Effector memory CD4-positive, alpha-beta T cell (primary cell): Measurements from ENCODE around the gene ARID5B.

ENCODE experiments used
- DNase-seq, 3 donors: peaks; one replicate each; pipeline ENCODE4 v3.0.0-alpha.2; 2020
- H3K27ac ChIP-seq: 2 replicates; pipeline ENCODE4 v1.7.0; 2013; ENCODE audit warnings: mild to moderate bottlenecking, low read length, moderate library complexity; ENCODE audit not compliant: insufficient read depth, poor library complexity, severe bottlenecking
- H3K27me3 ChIP-seq: replicated peaks from 2 replicates; pipeline ENCODE4 v1.7.0; 2013; ENCODE audit warnings: mild to moderate bottlenecking, low read length; ENCODE audit not compliant: insufficient read depth, control insufficient read depth, poor library complexity, severe bottlenecking
- H3K36me3 ChIP-seq: 2 replicates; pipeline ENCODE4 v1.7.0; 2013; ENCODE audit warnings: mild to moderate bottlenecking, low read length, moderate library complexity; ENCODE audit not compliant: control insufficient read depth, insufficient read depth
- H3K4me1 ChIP-seq: 2 replicates; pipeline ENCODE4 v1.7.0; 2013; ENCODE audit warnings: low read length, mild to moderate bottlenecking; ENCODE audit not compliant: control insufficient read depth, insufficient read depth, poor library complexity, severe bottlenecking
- H3K4me3 ChIP-seq: 2 replicates; pipeline ENCODE4 v1.7.0; 2013; ENCODE audit warnings: low read length, low read depth, mild to moderate bottlenecking; ENCODE audit not compliant: insufficient read depth, poor library complexity, severe bottlenecking
- H3K9me3 ChIP-seq: 2 replicates; pipeline ENCODE4 v1.7.0; 2013; ENCODE audit warnings: mild to moderate bottlenecking, low read length, moderate library complexity; ENCODE audit not compliant: control insufficient read depth

ARID5B gene

DNA sequence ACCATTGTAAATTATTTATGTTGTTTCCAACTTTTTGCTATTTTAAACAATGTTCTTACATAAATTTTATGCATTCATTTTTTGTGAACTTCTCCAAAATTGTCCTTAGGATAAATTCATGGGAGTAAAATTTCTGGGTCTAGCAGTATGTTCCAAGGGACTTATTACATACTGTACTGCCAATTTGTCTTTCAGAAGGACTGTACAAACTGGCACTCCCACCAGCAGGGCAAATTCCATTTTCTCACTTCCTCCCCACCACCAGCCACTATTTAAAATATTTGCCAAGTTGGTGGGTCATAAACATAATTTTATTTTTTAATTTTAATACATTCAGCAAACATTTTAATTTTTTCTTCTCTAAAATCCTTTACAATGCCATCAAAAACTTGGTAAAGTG, 13.7 kb upstream of the ARID5B start:
- no peaks in the 10 kb centered on the region for H3K36me3 ChIP-seq
- H3K4me3 ChIP-seq: no peak overlapping the region
- H3K4me1 ChIP-seq: no peaks in the 10 kb centered on the region
- no peak for DNase-seq
- H3K9me3 ChIP-seq: no peaks in the 10 kb centered on the region
- no peaks in the 10 kb centered on the region for H3K27me3 ChIP-seq
- H3K27ac ChIP-seq: no peak overlapping the region

DNA sequence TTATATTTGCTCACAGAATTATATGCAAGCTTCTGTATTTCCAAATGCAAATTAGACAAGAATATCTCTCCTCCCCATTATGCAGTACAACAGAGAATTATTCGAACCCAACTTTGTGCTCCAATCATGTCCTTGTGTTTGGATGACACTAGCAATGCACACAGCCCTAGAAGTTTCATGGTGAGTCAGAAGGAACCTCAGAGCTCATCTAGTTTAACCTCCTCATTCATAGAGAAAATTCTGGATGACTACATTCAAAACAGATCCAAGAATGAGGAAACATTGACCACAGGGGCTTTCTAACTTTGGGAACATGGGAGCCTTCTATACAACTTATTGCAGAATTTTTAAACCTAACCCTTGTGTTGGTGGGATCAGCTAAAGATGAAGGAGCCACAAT, 12.8 kb upstream of the ARID5B start:
- Histone ChIP-seq H3K27me3 (no peaks in the 10 kb centered on the region), H3K4me1 (no peaks in the 10 kb centered on the region), H3K4me3 (no peak overlapping the region), H3K27ac (no peak overlapping the region), H3K9me3 (no peaks in the 10 kb centered on the region), H3K36me3 (no peaks in the 10 kb centered on the region)
- no peak for DNase-seq

DNA sequence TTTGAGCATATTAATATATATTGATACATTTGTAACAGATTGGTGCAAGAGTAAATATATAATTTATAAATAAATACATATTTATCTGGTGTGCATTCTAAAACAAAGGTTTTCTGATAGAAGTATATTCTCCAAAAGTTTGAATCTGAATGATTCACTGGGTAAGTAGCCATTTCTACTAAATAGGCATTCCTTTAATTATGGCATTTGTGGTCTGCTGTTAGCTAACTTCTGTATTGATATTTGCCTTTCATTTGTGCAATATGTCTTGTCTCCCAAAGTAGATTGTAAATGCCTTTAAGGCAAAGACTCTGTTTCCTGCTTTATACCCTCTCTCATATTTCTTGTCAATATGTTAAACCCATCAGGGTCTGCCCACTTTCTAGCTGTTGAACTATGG, 11.1 kb upstream of the ARID5B start:
- no peaks in the 10 kb centered on the region for H3K27me3 ChIP-seq
- no peak for DNase-seq
- no peaks in the 10 kb centered on the region for H3K36me3 ChIP-seq
- H3K27ac ChIP-seq: no peak overlapping the region
- H3K4me3 ChIP-seq: no peak overlapping the region
- H3K4me1 ChIP-seq: no peaks in the 10 kb centered on the region
- H3K9me3 ChIP-seq: no peaks in the 10 kb centered on the region

DNA sequence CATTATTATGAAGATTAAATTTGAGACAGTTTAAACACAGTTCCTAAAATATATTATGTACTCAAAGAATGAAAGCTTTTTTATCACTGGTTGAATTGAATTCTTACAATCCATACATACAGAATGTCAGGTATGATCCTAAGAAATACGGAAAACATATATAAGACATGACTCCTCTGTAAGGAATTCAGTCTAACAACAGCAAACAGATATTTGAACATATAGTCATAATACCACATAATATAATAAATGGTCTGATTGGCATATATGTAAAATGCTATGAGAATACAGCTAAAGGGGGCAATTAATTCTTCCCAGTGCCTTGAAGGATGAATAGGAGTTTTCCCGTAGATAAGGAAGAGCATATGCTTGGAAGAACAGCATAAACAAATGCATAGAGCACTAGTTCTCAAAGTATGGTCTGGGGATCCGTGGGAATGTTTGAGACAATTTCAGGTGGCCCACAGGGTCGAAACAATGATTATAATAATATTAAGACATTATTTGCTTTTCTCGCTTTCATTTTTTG, 10.6 kb upstream of the ARID5B start:
- DNase-seq: no peak
- Histone ChIP-seq H3K27ac (no peak overlapping the region), H3K4me1 (no peaks in the 10 kb centered on the region), H3K27me3 (no peaks in the 10 kb centered on the region), H3K4me3 (no peak overlapping the region), H3K9me3 (no peaks in the 10 kb centered on the region), H3K36me3 (no peaks in the 10 kb centered on the region)

DNA sequence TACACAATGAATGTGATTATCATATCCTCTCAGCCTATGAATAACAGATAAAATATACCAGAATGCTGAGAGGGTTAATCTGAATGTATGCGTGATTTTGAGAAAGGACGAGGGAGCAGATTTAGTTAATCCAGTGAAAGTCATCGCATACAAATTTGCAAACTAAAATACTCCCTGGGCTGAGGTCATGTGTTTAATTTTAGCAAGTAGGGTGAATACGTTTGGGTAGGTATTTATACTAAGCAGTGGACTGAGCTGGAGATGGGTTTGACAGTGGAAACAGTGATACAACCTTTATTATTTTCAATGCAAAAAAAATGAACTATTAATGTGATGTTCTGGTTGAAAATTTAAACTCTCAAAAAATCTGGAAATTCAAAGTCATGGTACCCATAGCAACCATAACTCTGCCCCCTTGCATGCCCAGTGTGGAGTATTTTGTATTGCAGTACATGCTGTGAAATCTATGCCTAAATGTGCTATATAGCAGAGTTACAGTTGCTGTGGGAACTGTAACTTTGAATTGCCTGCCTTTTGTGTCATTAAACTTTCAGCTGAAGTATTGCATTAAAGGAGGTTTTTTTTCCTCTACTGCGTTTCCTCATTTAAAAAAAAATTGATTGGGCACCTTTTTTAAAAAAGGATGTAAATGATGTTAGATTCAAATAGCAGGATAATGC, 9.5 kb upstream of the ARID5B start:
- no peak overlapping the region for H3K4me3 ChIP-seq
- H3K9me3 ChIP-seq: no peaks in the 10 kb centered on the region
- H3K4me1 ChIP-seq: peaks cover 3% of the 10 kb centered on the region
- no peak for DNase-seq
- no peaks in the 10 kb centered on the region for H3K36me3 ChIP-seq
- no peak overlapping the region for H3K27ac ChIP-seq
- no peaks in the 10 kb centered on the region for H3K27me3 ChIP-seq

DNA sequence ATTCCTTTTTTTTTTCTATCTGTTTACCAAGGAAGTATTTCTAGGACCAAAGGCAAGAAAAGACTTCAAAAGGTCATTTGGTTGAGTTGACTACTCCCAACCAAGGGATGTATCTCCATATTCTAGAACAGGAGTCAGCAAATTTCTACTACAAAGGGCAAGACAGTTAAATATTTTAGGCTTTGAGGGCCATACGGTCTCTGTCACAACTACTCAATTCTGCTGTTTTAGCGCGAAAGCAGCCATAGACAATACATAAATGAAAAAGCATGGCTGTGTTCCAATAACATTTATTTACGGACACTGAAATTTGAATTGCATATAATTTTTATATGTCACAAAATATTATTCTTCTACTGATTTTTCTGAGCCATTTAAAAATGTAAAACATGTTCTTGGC, 8.5 kb upstream of the ARID5B start:
- Histone ChIP-seq H3K4me3 (no peak overlapping the region), H3K27ac (no peak overlapping the region), H3K36me3 (no peaks in the 10 kb centered on the region), H3K4me1 (peaks cover 6% of the 10 kb centered on the region), H3K9me3 (no peaks in the 10 kb centered on the region), H3K27me3 (no peaks in the 10 kb centered on the region)
- DNase-seq: no peak

DNA sequence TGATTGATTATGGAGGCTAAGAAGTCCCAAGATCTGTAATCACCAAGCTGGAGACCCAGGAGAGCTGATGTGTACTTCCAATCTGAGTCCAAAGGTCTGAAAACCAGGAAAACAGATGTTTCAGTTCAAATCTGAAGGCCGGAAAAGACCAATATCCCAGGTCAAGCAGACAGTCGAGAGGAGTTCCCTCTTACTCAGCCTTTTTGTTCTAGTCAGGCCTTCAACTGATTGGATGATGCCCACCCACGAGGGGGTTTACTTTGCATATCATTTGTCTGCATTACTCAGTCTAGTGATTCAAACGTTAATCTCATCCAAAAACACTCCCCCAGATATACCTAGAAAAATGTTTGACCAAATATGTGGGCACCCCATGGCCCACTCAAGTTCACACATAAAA, 7.4 kb upstream of the ARID5B start:
- DNase-seq: no peak
- Histone ChIP-seq H3K27me3 (no peaks in the 10 kb centered on the region), H3K4me1 (peaks cover 15% of the 10 kb centered on the region), H3K9me3 (no peaks in the 10 kb centered on the region), H3K4me3 (no peak overlapping the region), H3K36me3 (no peaks in the 10 kb centered on the region), H3K27ac (no peak overlapping the region)

DNA sequence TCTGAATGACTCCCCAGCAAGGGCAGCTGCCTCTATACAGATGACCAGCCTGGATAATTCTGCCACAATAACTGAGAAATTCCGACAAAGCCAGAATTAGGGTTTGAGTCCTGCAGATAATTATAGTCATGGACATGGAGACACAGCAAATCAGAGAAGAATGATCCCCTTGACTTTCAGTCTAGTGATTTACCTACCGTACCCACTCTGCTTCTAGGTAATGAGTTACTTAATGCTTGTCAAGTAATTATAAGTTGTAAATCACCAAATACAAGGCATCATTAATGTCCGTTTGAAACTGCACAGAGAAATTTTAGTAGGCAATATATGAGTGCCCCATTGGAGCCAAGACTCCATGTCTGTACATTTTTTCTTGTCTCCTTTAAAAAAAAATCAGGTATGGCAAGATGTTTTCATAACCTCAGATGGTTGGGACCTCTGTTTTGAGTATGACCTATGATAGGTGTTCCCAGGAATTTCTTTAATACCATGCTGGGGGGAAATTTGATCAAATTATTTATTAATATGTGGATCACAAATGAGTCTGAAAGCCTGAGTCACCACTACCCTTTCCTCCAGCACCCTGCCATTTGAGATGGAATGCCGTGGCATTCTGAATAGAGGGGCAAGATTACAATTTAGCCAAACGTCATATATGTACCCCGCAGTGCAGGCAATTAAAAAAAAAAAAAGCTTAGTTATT, 5.5 kb upstream of the ARID5B start:
- Histone ChIP-seq H3K4me3 (no peak overlapping the region), H3K9me3 (no peaks in the 10 kb centered on the region), H3K27me3 (no peaks in the 10 kb centered on the region), H3K27ac (no peak overlapping the region), H3K36me3 (no peaks in the 10 kb centered on the region), H3K4me1 (peaks cover 15% of the 10 kb centered on the region)
- no peak for DNase-seq

DNA sequence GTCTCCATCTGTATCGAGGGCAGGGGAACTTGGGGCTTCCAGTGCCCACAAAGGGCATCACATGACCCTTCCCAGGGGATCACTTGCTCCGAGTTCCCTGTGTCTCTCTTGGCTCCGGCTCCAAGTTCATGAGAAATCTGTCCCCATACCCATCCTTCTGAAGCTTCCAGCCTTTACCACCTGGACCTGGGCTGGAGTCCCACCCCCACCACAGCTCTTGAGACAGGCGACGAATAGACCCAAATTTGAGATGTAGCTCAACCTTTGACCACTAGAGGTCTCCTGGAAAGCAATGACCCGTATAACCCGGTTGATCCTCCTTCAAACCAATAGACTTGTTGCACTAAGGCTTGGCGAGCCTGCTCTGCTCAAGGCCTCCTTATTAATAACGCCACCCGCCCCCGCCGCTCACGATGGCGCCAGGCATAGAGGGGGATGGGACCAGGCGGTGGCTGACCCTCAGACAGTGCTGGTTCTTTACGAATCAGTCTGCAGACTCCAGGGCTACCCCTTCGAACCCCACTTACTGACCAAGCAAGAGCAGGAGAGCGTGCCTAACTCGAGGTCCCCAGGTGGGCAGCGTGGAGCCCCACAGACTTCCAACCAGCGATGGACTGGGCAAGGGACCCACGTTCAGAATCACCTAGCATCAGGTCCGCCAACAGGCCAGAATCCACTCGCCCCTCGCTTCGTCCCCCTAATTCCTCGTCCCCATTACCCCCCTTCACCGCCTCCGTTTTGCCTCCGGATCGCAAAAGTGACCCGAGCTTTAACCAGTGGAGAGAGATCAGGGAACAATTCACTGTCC, 4.4 kb upstream of the ARID5B start:
- H3K4me1 ChIP-seq: peaks cover 15% of the 10 kb centered on the region
- peak in 2 of 3 donors; percentile 13 to 48 for DNase-seq
- H3K4me3 ChIP-seq: no peak overlapping the region
- H3K9me3 ChIP-seq: no peaks in the 10 kb centered on the region
- H3K36me3 ChIP-seq: no peaks in the 10 kb centered on the region
- H3K27ac ChIP-seq: no peak overlapping the region
- no peaks in the 10 kb centered on the region for H3K27me3 ChIP-seq
